ENCODE measurements around the gene LYRM4. TPM values are rescaled to one million over a fixed set of nuclear protein-coding genes. Genes with fewer than 3 reads are reported as not detected.
A peak's percentile ranks its signal among the peaks of the same experiment; 100 is the strongest.

Gene LYRM4
- total RNA-seq, 1 donor from 2014 or later = 27.1 TPM

DNA sequence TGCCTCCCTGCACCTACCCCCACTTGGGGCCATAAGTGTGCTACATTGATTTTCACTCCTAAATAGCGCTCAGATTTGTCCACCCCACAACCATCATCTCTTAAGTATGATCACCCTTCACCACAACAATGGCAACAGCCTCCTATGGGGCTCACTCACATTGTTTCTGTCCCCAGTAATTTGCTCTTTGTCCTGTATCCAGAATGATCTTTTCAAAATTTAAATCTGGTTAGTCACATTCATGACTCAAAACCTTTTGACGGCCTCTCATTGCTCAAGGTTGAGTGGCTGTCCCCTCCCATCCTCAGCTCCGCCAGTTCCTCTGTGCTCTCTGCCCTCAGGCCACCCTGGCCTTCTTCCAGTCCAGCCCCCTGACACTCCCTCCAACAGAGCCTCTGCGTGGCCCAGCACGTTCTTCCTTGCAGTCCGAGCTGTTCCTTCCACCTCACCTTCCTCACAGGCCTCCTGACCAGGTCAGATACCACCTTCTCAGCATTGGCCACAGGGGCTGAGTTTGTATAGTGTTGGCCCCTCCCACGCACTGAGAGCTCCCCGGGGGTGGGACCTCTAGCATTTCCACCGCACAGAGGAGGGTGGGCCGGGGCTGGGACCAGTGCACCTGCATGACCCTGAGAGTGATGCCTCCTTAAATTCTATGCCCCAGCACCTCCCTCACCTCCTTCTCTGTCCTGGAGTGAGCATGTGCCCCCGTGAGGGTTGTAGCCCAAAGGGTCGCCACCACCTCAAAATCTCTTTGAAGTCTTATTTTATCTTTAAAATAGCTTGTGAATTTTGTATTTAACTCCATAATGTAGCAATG, 178.1 kb downstream of the LYRM4 start:
- DNase-seq (ENCODE audit: extremely low spot score, unreplicated experiment) = peak; percentile 79

DNA sequence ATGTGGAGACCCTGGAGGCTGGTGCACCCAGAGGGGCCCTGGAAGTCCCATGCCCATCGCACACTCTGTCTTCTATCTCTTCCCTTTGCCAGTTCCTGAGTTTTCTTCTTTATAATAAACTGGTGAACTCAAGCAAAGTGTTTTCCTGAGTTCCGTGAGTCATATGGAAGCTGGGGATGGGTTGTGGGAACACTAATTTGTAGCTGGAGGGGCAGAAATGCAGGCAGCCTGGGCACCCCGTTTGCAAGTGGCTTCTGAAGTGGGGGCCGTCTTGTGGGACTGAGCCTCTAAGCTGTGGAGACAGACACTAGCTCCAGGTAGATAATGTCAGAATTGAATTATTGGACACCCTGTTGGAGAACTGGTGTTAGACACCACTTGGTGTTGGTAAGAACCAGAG, 178.8 kb downstream of the LYRM4 start:
- Mint-ChIP-seq H3K4me3 (ENCODE audit: unreplicated experiment) (no peak overlapping the region), H3K27me3 (ENCODE audit: unreplicated experiment) (no peaks in the 10 kb centered on the region), H3K4me1 (ENCODE audit: unreplicated experiment) (peaks cover 11% of the 10 kb centered on the region), H3K36me3 (ENCODE audit: unreplicated experiment) (no peaks in the 10 kb centered on the region), H3K9me3 (ENCODE audit: unreplicated experiment) (no peaks in the 10 kb centered on the region), H3K27ac (ENCODE audit: unreplicated experiment) (no peak overlapping the region)
- peak; percentile 49 for DNase-seq (ENCODE audit: extremely low spot score, unreplicated experiment)
- TF ChIP-seq, protein P1, sequence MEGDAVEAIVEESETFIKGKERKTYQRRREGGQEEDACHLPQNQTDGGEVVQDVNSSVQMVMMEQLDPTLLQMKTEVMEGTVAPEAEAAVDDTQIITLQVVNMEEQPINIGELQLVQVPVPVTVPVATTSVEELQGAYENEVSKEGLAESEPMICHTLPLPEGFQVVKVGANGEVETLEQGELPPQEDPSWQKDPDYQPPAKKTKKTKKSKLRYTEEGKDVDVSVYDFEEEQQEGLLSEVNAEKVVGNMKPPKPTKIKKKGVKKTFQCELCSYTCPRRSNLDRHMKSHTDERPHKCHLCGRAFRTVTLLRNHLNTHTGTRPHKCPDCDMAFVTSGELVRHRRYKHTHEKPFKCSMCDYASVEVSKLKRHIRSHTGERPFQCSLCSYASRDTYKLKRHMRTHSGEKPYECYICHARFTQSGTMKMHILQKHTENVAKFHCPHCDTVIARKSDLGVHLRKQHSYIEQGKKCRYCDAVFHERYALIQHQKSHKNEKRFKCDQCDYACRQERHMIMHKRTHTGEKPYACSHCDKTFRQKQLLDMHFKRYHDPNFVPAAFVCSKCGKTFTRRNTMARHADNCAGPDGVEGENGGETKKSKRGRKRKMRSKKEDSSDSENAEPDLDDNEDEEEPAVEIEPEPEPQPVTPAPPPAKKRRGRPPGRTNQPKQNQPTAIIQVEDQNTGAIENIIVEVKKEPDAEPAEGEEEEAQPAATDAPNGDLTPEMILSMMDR (IDR thresholded peaks at IDR 0.05) = no peak

More for the DNA sequence above, 178.1 kb downstream of the LYRM4 start:
- TF ChIP-seq, protein P1 (IDR thresholded peaks at IDR 0.05) = no peak
- no peak overlapping the region for H3K4me3 Mint-ChIP-seq (ENCODE audit: unreplicated experiment)
- no peak overlapping the region for H3K27ac Mint-ChIP-seq (ENCODE audit: unreplicated experiment)
- no peaks in the 10 kb centered on the region for H3K27me3 Mint-ChIP-seq (ENCODE audit: unreplicated experiment)
- H3K9me3 Mint-ChIP-seq (ENCODE audit: unreplicated experiment) = no peaks in the 10 kb centered on the region
- peaks cover 11% of the 10 kb centered on the region for H3K4me1 Mint-ChIP-seq (ENCODE audit: unreplicated experiment)
- no peaks in the 10 kb centered on the region for H3K36me3 Mint-ChIP-seq (ENCODE audit: unreplicated experiment)

DNA sequence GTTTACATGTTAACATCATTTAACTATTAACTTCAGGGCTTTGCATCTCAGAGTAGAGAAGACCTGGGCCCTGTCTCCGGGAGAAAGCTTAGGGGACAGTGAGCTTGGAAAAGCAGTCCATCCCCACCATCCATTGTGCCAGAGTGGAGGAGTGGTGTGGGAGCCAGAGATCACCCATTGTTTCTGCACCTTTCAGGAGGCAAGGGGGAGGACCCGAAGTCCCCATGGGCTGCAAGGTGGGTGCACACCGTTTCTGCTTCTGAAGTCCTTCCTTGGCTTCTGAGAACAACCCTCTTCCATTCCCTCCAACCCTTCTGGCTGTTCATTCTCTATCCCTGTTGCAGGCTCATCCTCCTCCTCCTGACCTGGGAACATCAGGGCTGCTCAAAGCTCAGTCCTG, 179.6 kb downstream of the LYRM4 start:
- Mint-ChIP-seq H3K27me3 (ENCODE audit: unreplicated experiment) (no peaks in the 10 kb centered on the region), H3K27ac (ENCODE audit: unreplicated experiment) (no peak overlapping the region), H3K4me3 (ENCODE audit: unreplicated experiment) (no peak overlapping the region), H3K36me3 (ENCODE audit: unreplicated experiment) (no peaks in the 10 kb centered on the region), H3K4me1 (ENCODE audit: unreplicated experiment) (peaks cover 11% of the 10 kb centered on the region), H3K9me3 (ENCODE audit: unreplicated experiment) (no peaks in the 10 kb centered on the region)
- TF ChIP-seq, protein P1 (IDR thresholded peaks at IDR 0.05) = no peak
- peak; percentile 40 for DNase-seq (ENCODE audit: extremely low spot score, unreplicated experiment)

DNA sequence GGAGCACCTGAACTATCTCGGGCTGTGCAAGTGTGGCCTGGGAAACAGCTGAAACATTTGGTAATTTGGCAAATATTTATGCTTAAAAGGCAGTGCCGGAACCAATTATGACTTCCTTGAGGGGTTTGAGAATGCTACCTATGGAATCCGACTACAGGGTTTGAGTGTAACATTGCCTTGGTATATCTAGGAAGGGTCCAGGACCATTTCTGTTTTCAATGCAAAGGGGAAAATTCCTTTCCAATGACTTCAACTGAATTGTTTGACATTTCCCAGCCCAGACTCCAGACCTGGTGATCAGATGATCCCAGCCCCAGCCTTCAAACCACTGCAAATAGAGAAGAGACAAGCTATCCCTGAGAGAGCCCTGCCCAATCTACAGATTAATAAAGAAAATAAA, 180.2 kb downstream of the LYRM4 start:
- DNase-seq (ENCODE audit: extremely low spot score, unreplicated experiment) = no peak
- H3K9me3 Mint-ChIP-seq (ENCODE audit: unreplicated experiment) = no peaks in the 10 kb centered on the region
- no peaks in the 10 kb centered on the region for H3K36me3 Mint-ChIP-seq (ENCODE audit: unreplicated experiment)
- H3K27me3 Mint-ChIP-seq (ENCODE audit: unreplicated experiment) = no peaks in the 10 kb centered on the region
- H3K4me3 Mint-ChIP-seq (ENCODE audit: unreplicated experiment) = no peak overlapping the region
- H3K27ac Mint-ChIP-seq (ENCODE audit: unreplicated experiment) = no peak overlapping the region
- H3K4me1 Mint-ChIP-seq (ENCODE audit: unreplicated experiment) = peaks cover 11% of the 10 kb centered on the region
- TF ChIP-seq, protein P1 (IDR thresholded peaks at IDR 0.05) = no peak

DNA sequence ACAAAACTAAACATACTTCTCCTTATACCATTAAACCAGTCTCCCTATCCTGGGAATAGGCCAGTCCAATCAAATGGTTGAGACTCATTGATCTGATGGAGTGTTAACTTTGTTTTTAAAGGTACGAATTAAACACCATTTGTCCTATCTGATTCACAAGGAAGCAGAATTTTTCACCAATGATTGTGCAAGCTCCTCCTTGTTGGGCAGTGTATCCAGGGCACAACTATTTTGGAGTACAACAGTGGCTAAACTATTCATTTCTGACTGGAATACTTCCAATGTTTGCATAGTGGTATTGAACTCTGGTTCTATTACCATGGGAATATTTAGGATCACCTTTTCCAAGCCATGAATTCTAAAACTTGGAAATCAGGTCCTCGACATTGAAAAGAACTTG, 181.1 kb downstream of the LYRM4 start:
- Mint-ChIP-seq H3K27me3 (ENCODE audit: unreplicated experiment) (no peaks in the 10 kb centered on the region), H3K9me3 (ENCODE audit: unreplicated experiment) (peaks cover 4% of the 10 kb centered on the region), H3K27ac (ENCODE audit: unreplicated experiment) (no peak overlapping the region), H3K4me3 (ENCODE audit: unreplicated experiment) (no peak overlapping the region), H3K4me1 (ENCODE audit: unreplicated experiment) (peaks cover 9% of the 10 kb centered on the region), H3K36me3 (ENCODE audit: unreplicated experiment) (no peaks in the 10 kb centered on the region)
- TF ChIP-seq, protein P1 (IDR thresholded peaks at IDR 0.05) = no peak
- DNase-seq (ENCODE audit: extremely low spot score, unreplicated experiment) = no peak

Measured in osteocyte (in vitro differentiated cells).